GM23338 (cell line): Measurements from ENCODE around the gene LOXL4. TPM values are rescaled to one million over a fixed set of nuclear protein-coding genes. Genes with fewer than 3 reads are reported as not detected.

Experiments used
- ATAC-seq: fragments of 200-7000 bp; cut with Tn5 transposase; 3 replicates; pipeline ENCODE4 v1.9.1; 2020
- DNase-seq: peaks from one replicate; pipeline ENCODE4 v3.0.0-alpha.2; 2015; ENCODE audit warnings: low spot score
- H2AFZ ChIP-seq: fragments of 200-600 bp; sonication (generic); 2 replicates; pipeline ENCODE4 v1.8.0; 2016; ENCODE audit warnings: antibody characterized with exemption, mild to moderate bottlenecking, moderate library complexity
- H3F3A ChIP-seq: fragments of 200-600 bp; sonication (generic); replicated peaks from 2 replicates; pipeline ENCODE4 v1.8.0; 2017; ENCODE audit warnings: antibody characterized with exemption, mixed run types, low read depth
- H3K27ac ChIP-seq: fragments of 200-600 bp; sonication (generic); 2 replicates; pipeline ENCODE4 v1.6.1; 2016; ENCODE audit warnings: low read depth
- H3K27me3 ChIP-seq: fragments of 200-600 bp; sonication (generic); 2 replicates; pipeline ENCODE4 v1.8.0; 2016; ENCODE audit warnings: mild to moderate bottlenecking, mixed run types, moderate library complexity; ENCODE audit not compliant: insufficient read depth
- H3K36me3 ChIP-seq: fragments of 200-600 bp; sonication (generic); 2 replicates; pipeline ENCODE4 v1.8.0; 2016; ENCODE audit warnings: mild to moderate bottlenecking; ENCODE audit not compliant: insufficient read depth
- H3K4me1 ChIP-seq: fragments of 200-600 bp; sonication (generic); 2 replicates; pipeline ENCODE4 v1.8.0; 2016; ENCODE audit warnings: mild to moderate bottlenecking, moderate library complexity; ENCODE audit not compliant: insufficient read depth
- H3K4me2 ChIP-seq: fragments of 200-600 bp; sonication (generic); 2 replicates; pipeline ENCODE4 v1.7.1; 2017; ENCODE audit warnings: mixed run types
- H3K4me3 ChIP-seq: fragments of 200-600 bp; sonication (generic); 2 replicates; pipeline ENCODE4 v1.6.1; 2016; ENCODE audit warnings: mixed run types
- H3K79me2 ChIP-seq: fragments of 200-600 bp; sonication (generic); replicated peaks from 2 replicates; pipeline ENCODE4 v1.8.0; 2017; ENCODE audit warnings: mild to moderate bottlenecking; ENCODE audit not compliant: insufficient read depth
- H3K9me2 ChIP-seq: fragments of 200-600 bp; sonication (generic); 2 replicates; pipeline ENCODE4 v1.8.0; 2017; ENCODE audit not compliant: insufficient read depth
- H4K20me1 ChIP-seq: fragments of 200-600 bp; sonication (generic); replicated peaks from 2 replicates; pipeline ENCODE4 v1.8.0; 2017; ENCODE audit warnings: mild to moderate bottlenecking; ENCODE audit not compliant: insufficient read depth
- H3K27ac Mint-ChIP-seq: 2 replicates; pipeline ENCODE4 v1.8.0; 2020; ENCODE audit warnings: inconsistent platforms, mild to moderate bottlenecking, moderate library complexity, mixed read lengths
- H3K27me3 Mint-ChIP-seq: 3 replicates; pipeline ENCODE4 v1.8.0; 2022; ENCODE audit warnings: low read depth, mild to moderate bottlenecking, moderate library complexity, mixed read lengths, inconsistent platforms; ENCODE audit not compliant: insufficient read depth, poor library complexity
- H3K36me3 Mint-ChIP-seq: 3 replicates; pipeline ENCODE4 v1.8.0; 2021; ENCODE audit warnings: low read depth, mild to moderate bottlenecking, inconsistent platforms, moderate library complexity, mixed read lengths
- H3K4me1 Mint-ChIP-seq: 3 replicates; pipeline ENCODE4 v1.8.0; 2020; ENCODE audit warnings: mild to moderate bottlenecking, inconsistent platforms, mixed read lengths
- H3K4me3 Mint-ChIP-seq: 3 replicates; pipeline ENCODE4 v1.8.0; 2021; ENCODE audit warnings: moderate library complexity, mild to moderate bottlenecking, inconsistent platforms, mixed read lengths
- H3K9me3 Mint-ChIP-seq: 3 replicates; pipeline ENCODE4 v1.8.0; 2020; ENCODE audit warnings: moderate library complexity, mild to moderate bottlenecking, inconsistent platforms, mixed read lengths
- CREB1 ChIP-seq: fragments of 250-450 bp; sonication (Bioruptor Pico); IDR thresholded peaks from 2 replicates; pipeline ENCODE4 v1.5.0; 2020; ENCODE audit warnings: low read depth, mild to moderate bottlenecking, moderate library complexity
- CTCF ChIP-seq, 2 experiments: fragments of 200-600 bp in 1 of 2; sonication (generic) in 1 of 2; conservative IDR thresholded peaks; 2 replicates each; pipeline versions ENCODE4 v1.5.1 to v1.6.1; 2016 to 2017; ENCODE audit warnings: antibody characterized with exemption in 2 of 2, low read depth in 2 of 2, mild to moderate bottlenecking in 2 of 2, moderate library complexity in 1 of 2
- ETS1 ChIP-seq: IDR thresholded peaks from 2 replicates; pipeline ENCODE4 v1.6.1; 2016; ENCODE audit warnings: antibody characterized with exemption
- EZH2 ChIP-seq: fragments of 200-600 bp; sonication (generic); IDR thresholded peaks from one replicate; pipeline ENCODE4 v1.8.0; 2017; ENCODE audit warnings: antibody characterized with exemption, mild to moderate bottlenecking, low read depth; ENCODE audit not compliant: unreplicated experiment
- EZH2phosphoT487 ChIP-seq: fragments of 200-600 bp; sonication (generic); IDR thresholded peaks from one replicate; pipeline ENCODE4 v1.8.1; 2018; ENCODE audit warnings: antibody characterized with exemption; ENCODE audit not compliant: unreplicated experiment
- JUNB ChIP-seq: IDR thresholded peaks from one replicate; pipeline ENCODE4 v1.6.1; 2016; ENCODE audit warnings: antibody characterized with exemption; ENCODE audit not compliant: unreplicated experiment
- NANOG ChIP-seq: IDR thresholded peaks from 2 replicates; pipeline ENCODE4 v1.6.1; 2016; ENCODE audit warnings: antibody characterized with exemption, borderline replicate concordance
- POLR2AphosphoS5 ChIP-seq: IDR thresholded peaks from 2 replicates; pipeline ENCODE4 v1.6.1; 2016; ENCODE audit warnings: antibody characterized with exemption, low read depth
- REST ChIP-seq: IDR thresholded peaks from one replicate; pipeline ENCODE4 v1.6.1; 2018; ENCODE audit warnings: antibody characterized with exemption; ENCODE audit not compliant: unreplicated experiment
- STAT1 ChIP-seq: IDR thresholded peaks from one replicate; pipeline ENCODE4 v1.6.1; 2016; ENCODE audit warnings: antibody characterized with exemption; ENCODE audit not compliant: unreplicated experiment
- ZNF114 ChIP-seq: fragments of 250-450 bp; sonication (Bioruptor Pico); IDR thresholded peaks from 2 replicates; pipeline ENCODE4 v1.5.0; 2020; ENCODE audit warnings: mild to moderate bottlenecking, moderate library complexity
- ZNF331 ChIP-seq: fragments of 250-450 bp; sonication (Bioruptor Pico); IDR thresholded peaks from 2 replicates; pipeline ENCODE4 v1.5.0; 2020; ENCODE audit warnings: low read depth, mild to moderate bottlenecking, moderate library complexity
- ZNF462 ChIP-seq: fragments of 250-450 bp; sonication (Bioruptor Pico); IDR thresholded peaks from 2 replicates; pipeline ENCODE4 v1.5.0; 2020; ENCODE audit warnings: mild to moderate bottlenecking, moderate library complexity
- polyA plus RNA-seq: library from polyadenylated mRNA; unstranded; fragments of >200 nt; fragmentation: Nextera tagmentation; extraction: Ambion mirVana; gene quantifications from 2 replicates; pipeline ENCODE4 v1.2.1, GENCODE V29; 2016
- total RNA-seq: library from RNA; depleted of rRNA; stranded (reverse); fragments of >200 nt; shearing (Covaris generic); gene quantifications from 2 replicates; pipeline ENCODE4 v1.2.3, GENCODE V29; 2014

Gene LOXL4
- total and polyA plus RNA-seq, 2 experiments from 2014 or later: 0.21 to 0.38 TPM

GRCh38 chr10:98263088-98263487 is 4.9 kb downstream of the LOXL4 start:
- no peaks in the 10 kb centered on the region for H3K79me2 ChIP-seq
- peaks cover 17% of the 10 kb centered on the region for H3K4me1 Mint-ChIP-seq
- TF ChIP-seq ZNF331 (CRISPR knock-in tag): no peak
- TF ChIP-seq EZH2phosphoT487: no peak
- TF ChIP-seq CTCF (conservative IDR thresholded peaks at IDR 0.05; ENCODE audit: low read depth in 2 of 2): no peak
- TF ChIP-seq NANOG: no peak
- no peak for TF ChIP-seq POLR2AphosphoS5
- no peak for TF ChIP-seq JUNB
- TF ChIP-seq ZNF462: no peak
- TF ChIP-seq ZNF114: no peak
- no peak for TF ChIP-seq ETS1
- no peak for TF ChIP-seq REST
- no peak for TF ChIP-seq STAT1
- TF ChIP-seq CREB1 (CRISPR knock-in tag): no peak
- TF ChIP-seq EZH2: no peak
- H3K27me3 ChIP-seq: 0 out of 2 replicates have a peak, but pooled peaks cover 6% of the 10 kb centered on the region
- H3K27ac ChIP-seq: no peak overlapping the region
- H3K36me3 Mint-ChIP-seq: no peaks in the 10 kb centered on the region
- H3F3A ChIP-seq: no peaks in the 10 kb centered on the region
- no peak for ATAC-seq
- no peak overlapping the region for H3K4me2 ChIP-seq
- H3K4me1 ChIP-seq: peaks cover 3% of the 10 kb centered on the region; the same call in 1 of the 2 replicates
- H3K4me3 Mint-ChIP-seq: no peak overlapping the region
- no peaks in the 10 kb centered on the region for H4K20me1 ChIP-seq
- peaks cover 11% of the 10 kb centered on the region for H3K27me3 Mint-ChIP-seq
- H3K36me3 ChIP-seq: no peaks in the 10 kb centered on the region
- DNase-seq: no peak
- H3K9me3 Mint-ChIP-seq: no peaks in the 10 kb centered on the region
- no peak overlapping the region for H3K27ac Mint-ChIP-seq
- H3K9me2 ChIP-seq: no peaks in the 10 kb centered on the region
- no peak overlapping the region for H3K4me3 ChIP-seq
- no peak overlapping the region for H2AFZ ChIP-seq
